Activated CD8-positive, alpha-beta memory T cell treated with anti-CD3 and anti-CD28 coated beads for 24 hours (primary cell): ENCODE results near the gene TKFC.

Experiments
- DNase-seq: peaks from one replicate; pipeline ENCODE4 v3.0.0-alpha.2; 2020

TKFC gene

GRCh38 chr11:61325649-61326414 lies 7.2 kb upstream of the TKFC start:
- no peak for DNase-seq

- DNase-seq = no peak
Measured at GRCh38 chr11:61327669-61328071, 5.4 kb upstream of the TKFC start.

- no peak for DNase-seq
Measured at GRCh38 chr11:61328351-61328750, 4.7 kb upstream of the TKFC start.

- DNase-seq = no peak
Measured at GRCh38 chr11:61329871-61330270, 3.2 kb upstream of the TKFC start.

- no peak for DNase-seq
Measured at GRCh38 chr11:61331651-61332050, 1.4 kb upstream of the TKFC start.

GRCh38 chr11:61332281-61332796 lies 689 bp upstream of the TKFC start:
- peak; percentile 59 for DNase-seq

- DNase-seq = peak; percentile 59
Measured at GRCh38 chr11:61333550-61334433, 764 bp downstream of the TKFC start.

- peak; percentile 60 for DNase-seq
Measured at GRCh38 chr11:61334434-61335354, 1.7 kb downstream of the TKFC start.

GRCh38 chr11:61335355-61335710 lies 2.3 kb downstream of the TKFC start:
- no peak for DNase-seq

- peak; percentile 91 for DNase-seq
Measured at GRCh38 chr11:61336171-61336935, 3.3 kb downstream of the TKFC start.

- DNase-seq = no peak
Measured at GRCh38 chr11:61337706-61338470, 4.9 kb downstream of the TKFC start.

GRCh38 chr11:61338783-61339489 lies 5.9 kb downstream of the TKFC start:
- no peak for DNase-seq

GRCh38 chr11:61339490-61339878 lies 6.5 kb downstream of the TKFC start:
- DNase-seq = no peak

GRCh38 chr11:61340979-61341378 lies 8.0 kb downstream of the TKFC start:
- no peak for DNase-seq

GRCh38 chr11:61341706-61342105 lies 8.7 kb downstream of the TKFC start:
- no peak for DNase-seq

GRCh38 chr11:61342207-61342803 lies 9.3 kb downstream of the TKFC start:
- DNase-seq = no peak

- no peak for DNase-seq
Measured at GRCh38 chr11:61343792-61344745, 11.0 kb downstream of the TKFC start.

GRCh38 chr11:61345170-61345610 lies 12.2 kb downstream of the TKFC start:
- DNase-seq = no peak
